K562 (cell line): ENCODE measurements around the gene FOXM1. TPM values are rescaled to one million over a fixed set of nuclear protein-coding genes. Genes with fewer than 3 reads are reported as not detected.

Experiments
- ATAC-seq: fragments of 200-7000 bp; cut with Tn5 transposase; 3 replicates; pipeline ENCODE4 v1.9.1; 2020; ENCODE audit warnings: moderate library complexity
- BruUV-seq: library from RNA; stranded (reverse); fragments of 400-500 nt; replicated peaks from 2 replicates; lab custom pipeline; 2021; lab: Mats Ljungman, UMichigan
- CTCF ChIA-PET: fragments of 300-600 bp; formaldehyde crosslinking; extraction: SDS; loops from one replicate; lab custom pipeline; 2021; ENCODE audit warnings: low intra/inter-chr PET ratio; lab: Yijun Ruan, JAX
- POLR2A ChIA-PET: fragments of 300-600, 350-650 bp; sonication (Branson Sonifier 250); formaldehyde crosslinking; extraction: SDS; loops from one replicate; lab custom pipeline; 2021; ENCODE audit warnings: antibody characterized with exemption, inconsistent platforms; lab: Yijun Ruan, JAX
- DNase-seq, 4 experiments: peaks; one replicate each; pipeline versions ENCODE4 v3.0.0 to v3.0.0-alpha.2; 2011 to 2018; ENCODE audit warnings: low spot score in 3 of 4, mixed read lengths in 3 of 4; ENCODE audit errors: extremely low read depth in 1 of 4
- FAIRE-seq: peaks from 2 replicates; lab custom pipeline; 2011; peaks lifted over from hg19 to GRCh38; lab: Jason Lieb, UNC
- H2AFZ ChIP-seq: 2 replicates; pipeline ENCODE4 v1.6.0; 2011; ENCODE audit warnings: low read depth, low read length, control low read depth, inconsistent platforms
- H3K27ac ChIP-seq: fragments of 200-600 bp; 3 replicates; pipeline ENCODE4 v1.8.0; 2011; ENCODE audit warnings: low read depth, mild to moderate bottlenecking, control low read depth, inconsistent platforms, low read length, moderate library complexity, mixed read lengths; ENCODE audit errors: extremely low read depth
- H3K27me3 ChIP-seq, 2 experiments: fragments of 300-600 bp in 1 of 2; 2 replicates in 1 of 2; 3 replicates in 1 of 2; pipeline versions ENCODE4 v1.6.0 to v1.8.0; 2011; ENCODE audit warnings: inconsistent platforms in 2 of 2, low read length in 2 of 2, mild to moderate bottlenecking in 1 of 2, mixed read lengths in 1 of 2, moderate library complexity in 1 of 2; ENCODE audit not compliant: control insufficient read depth in 2 of 2, insufficient read depth in 2 of 2
- H3K36me3 ChIP-seq: fragments of 300-600 bp; 3 replicates; pipeline ENCODE4 v1.8.0; 2011; ENCODE audit warnings: mild to moderate bottlenecking, low read length, inconsistent platforms; ENCODE audit not compliant: control insufficient read depth, insufficient read depth
- H3K4me1 ChIP-seq, 2 experiments: fragments of 200-600 bp in 1 of 2; replicated peaks in 1 of 2; 2 replicates in 1 of 2; 3 replicates in 1 of 2; pipeline versions ENCODE4 v1.5.1 to v1.8.0; 2011; ENCODE audit warnings: inconsistent platforms in 2 of 2, low read length in 2 of 2, mild to moderate bottlenecking in 1 of 2, mixed read lengths in 1 of 2, moderate library complexity in 1 of 2; ENCODE audit not compliant: control insufficient read depth in 2 of 2, insufficient read depth in 2 of 2
- H3K4me2 ChIP-seq: 2 replicates; pipeline ENCODE4 v1.6.1; 2011; ENCODE audit warnings: low read length, control low read depth, inconsistent platforms, mixed read lengths; ENCODE audit not compliant: insufficient read depth
- H3K4me3 ChIP-seq: fragments of 200-600 bp; sonication (generic), shearing (Covaris generic); 2 replicates; pipeline ENCODE4 v1.5.1; 2016; ENCODE audit warnings: control low read depth, inconsistent platforms
- H3K79me2 ChIP-seq: fragments of 200-600 bp; 3 replicates; pipeline ENCODE4 v1.8.0; 2011; ENCODE audit warnings: low read length, inconsistent platforms; ENCODE audit not compliant: control insufficient read depth, insufficient read depth
- H3K9ac ChIP-seq, 2 experiments: 2 replicates each; pipeline versions ENCODE4 v1.6.0 to v1.6.1; 2011; ENCODE audit warnings: low read depth in 2 of 2, low read length in 2 of 2, control low read depth in 1 of 2, inconsistent platforms in 1 of 2, mild to moderate bottlenecking in 1 of 2, mixed read lengths in 1 of 2; ENCODE audit not compliant: insufficient read depth in 1 of 2
- H3K9me1 ChIP-seq: one replicate; pipeline ENCODE4 v1.6.0; 2011; ENCODE audit warnings: inconsistent platforms, mild to moderate bottlenecking, low read length, moderate library complexity; ENCODE audit not compliant: control insufficient read depth, insufficient read depth
- H3K9me3 ChIP-seq: replicated peaks from 2 replicates; pipeline ENCODE4 v1.5.1; 2011; ENCODE audit warnings: low read depth, low read length, inconsistent platforms; ENCODE audit not compliant: control insufficient read depth, insufficient read depth
- H4K20me1 ChIP-seq: replicated peaks from 2 replicates; pipeline ENCODE4 v1.6.1; 2011; ENCODE audit warnings: low read length, inconsistent platforms, mixed read lengths; ENCODE audit not compliant: control insufficient read depth, insufficient read depth
- EWSR1 ChIP-seq: fragments of 450-650 bp; IDR thresholded peaks from 2 replicates; pipeline ENCODE4 v1.6.1; 2018; ENCODE audit warnings: borderline replicate concordance, mild to moderate bottlenecking, low read depth, moderate library complexity; ENCODE audit not compliant: partially characterized antibody
- TCFL5 ChIP-seq: fragments of 250-450 bp; sonication (Bioruptor Pico); conservative IDR thresholded peaks from 2 replicates; pipeline ENCODE4 v1.6.1; 2021; ENCODE audit warnings: mild to moderate bottlenecking, moderate library complexity, matching md5 sums
- ZNF75A ChIP-seq: fragments of 450-650 bp; formaldehyde crosslinking; IDR thresholded peaks from 2 replicates; pipeline ENCODE4 v1.4.0; 2020; ENCODE audit warnings: mild to moderate bottlenecking
- WGBS: fragments of 100-300 bp; shearing (Covaris generic); methylation state at CpG from one replicate; pipeline ENCODE4 v1.1.6; 2016; ENCODE audit warnings: low coverage, mixed read lengths; ENCODE audit not compliant: insufficient coverage; ENCODE audit errors: missing lambda C conversion rate; 5-methylcytosine and 5-hydroxymethylcytosine counted together
- in situ Hi-C: fragments of 300-500 bp; cut with MboI; formaldehyde crosslinking; loops from 4 replicates; pipeline ENCODE4 v1.15.0; 2018; ENCODE audit warnings: inconsistent platforms, mixed read lengths
- intact Hi-C: fragments of 100-400 bp; cut with micrococcal nuclease; formaldehyde crosslinking; loops from 2 replicates; pipeline ENCODE4 v1.14.2; 2022
- polyA plus RNA-seq, 8 experiments: library from polyadenylated mRNA; depleted of rRNA in 4 of 8; stranded (reverse) in 5 of 8; unstranded in 3 of 8; fragments of >200 nt; fragmentation: Nextera tagmentation in 2 of 8; fragmentation: Illumina TruSeq in 1 of 8; extraction: Ambion mirVana in 2 of 8; extraction: Trizol in 1 of 8; gene quantifications; 2 replicates each; pipeline versions ENCODE4 v1.2.1 to v1.2.3, GENCODE V29; 2011 to 2014; ENCODE audit warnings: inconsistent platforms in 1 of 8, missing spikeins in 1 of 8
- total RNA-seq, 7 experiments: library from RNA; depleted of rRNA in 6 of 7; stranded (reverse); fragments of >200 nt in 6 of 7; fragmentation: Illumina TruSeq in 2 of 7; extraction: Trizol in 2 of 7; gene quantifications; 2 replicates each; pipeline versions ENCODE4 v1.2.1 to v1.2.3, GENCODE V29; 2011 to 2021; ENCODE audit warnings: low replicate concordance in 1 of 7
- TF ChIP-seq, protein P1 (sequence below): fragments of 450-650 bp; IDR thresholded peaks from 2 replicates; pipeline ENCODE4 v1.6.1; 2016; ENCODE audit warnings: mild to moderate bottlenecking
- TF ChIP-seq, protein P2 (sequence below): sonication (generic); formaldehyde crosslinking; IDR thresholded peaks from 2 replicates; pipeline ENCODE4 v1.8.1; 2023; ENCODE audit warnings: mild to moderate bottlenecking, missing genetic modification reagents

Gene FOXM1
- total and polyA plus RNA-seq, 9 of the 15 experiments (the other 6 are each of a cell fraction or from before 2014, with no cell fraction given) = 8.9 to 46.9 (median 17.2) TPM

DNA sequence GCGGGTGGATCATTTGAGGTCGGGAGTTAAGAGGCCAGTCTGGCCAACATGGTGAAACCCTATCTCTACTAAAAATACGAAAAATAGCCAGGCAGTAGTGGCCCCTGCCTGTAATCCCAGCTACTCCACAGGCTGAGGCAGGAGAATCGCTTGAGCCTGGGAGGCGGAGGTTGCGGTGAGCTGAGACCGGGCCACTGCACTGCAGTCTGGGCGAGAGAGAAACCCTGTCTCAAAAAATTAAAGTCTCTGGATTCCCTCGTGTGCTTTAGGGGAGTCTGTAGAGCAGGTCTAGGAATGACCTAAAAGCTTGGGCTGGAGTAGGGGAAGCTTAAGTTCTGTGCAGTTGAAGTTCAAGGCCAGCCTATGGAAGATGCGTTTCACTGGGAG, 13.0 kb upstream of the FOXM1 start (continued):
- TF ChIP-seq, protein P1, sequence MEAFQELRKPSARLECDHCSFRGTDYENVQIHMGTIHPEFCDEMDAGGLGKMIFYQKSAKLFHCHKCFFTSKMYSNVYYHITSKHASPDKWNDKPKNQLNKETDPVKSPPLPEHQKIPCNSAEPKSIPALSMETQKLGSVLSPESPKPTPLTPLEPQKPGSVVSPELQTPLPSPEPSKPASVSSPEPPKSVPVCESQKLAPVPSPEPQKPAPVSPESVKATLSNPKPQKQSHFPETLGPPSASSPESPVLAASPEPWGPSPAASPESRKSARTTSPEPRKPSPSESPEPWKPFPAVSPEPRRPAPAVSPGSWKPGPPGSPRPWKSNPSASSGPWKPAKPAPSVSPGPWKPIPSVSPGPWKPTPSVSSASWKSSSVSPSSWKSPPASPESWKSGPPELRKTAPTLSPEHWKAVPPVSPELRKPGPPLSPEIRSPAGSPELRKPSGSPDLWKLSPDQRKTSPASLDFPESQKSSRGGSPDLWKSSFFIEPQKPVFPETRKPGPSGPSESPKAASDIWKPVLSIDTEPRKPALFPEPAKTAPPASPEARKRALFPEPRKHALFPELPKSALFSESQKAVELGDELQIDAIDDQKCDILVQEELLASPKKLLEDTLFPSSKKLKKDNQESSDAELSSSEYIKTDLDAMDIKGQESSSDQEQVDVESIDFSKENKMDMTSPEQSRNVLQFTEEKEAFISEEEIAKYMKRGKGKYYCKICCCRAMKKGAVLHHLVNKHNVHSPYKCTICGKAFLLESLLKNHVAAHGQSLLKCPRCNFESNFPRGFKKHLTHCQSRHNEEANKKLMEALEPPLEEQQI = no peak

DNA sequence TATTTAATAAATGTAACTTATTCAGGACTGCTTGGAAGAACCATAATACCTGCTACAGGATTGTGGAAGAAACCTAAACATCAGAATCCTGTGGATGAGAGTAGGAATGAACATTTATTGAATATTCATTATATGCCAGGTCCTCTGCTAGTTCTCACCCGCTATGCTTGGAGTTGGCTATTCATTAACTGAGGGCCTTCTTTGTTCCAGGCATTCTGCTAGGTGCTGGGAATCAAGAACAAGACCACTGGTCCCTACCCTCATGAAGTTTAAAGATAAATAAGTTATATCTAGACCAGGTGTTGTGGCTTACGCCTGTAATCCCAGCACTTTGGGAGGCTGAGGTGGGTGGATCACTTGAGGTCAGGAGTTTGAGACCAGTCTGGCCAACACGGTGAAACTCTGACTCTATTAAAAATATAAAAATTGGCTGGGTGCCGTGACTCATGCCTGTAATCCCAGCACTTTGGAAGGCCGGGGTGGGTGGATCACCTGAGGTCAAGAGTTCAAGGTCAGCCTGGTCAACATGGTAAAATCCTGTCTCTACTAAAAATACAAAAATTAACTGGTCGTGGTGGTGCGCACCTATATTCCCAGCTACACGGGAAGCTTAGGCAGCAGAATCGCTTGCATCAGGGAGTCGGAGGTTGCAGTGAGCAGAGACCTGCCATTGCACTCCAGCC, 9.9 kb upstream of the FOXM1 start:
- no peak for TF ChIP-seq EWSR1
- no peak for TF ChIP-seq TCFL5
- TF ChIP-seq, protein P2, sequence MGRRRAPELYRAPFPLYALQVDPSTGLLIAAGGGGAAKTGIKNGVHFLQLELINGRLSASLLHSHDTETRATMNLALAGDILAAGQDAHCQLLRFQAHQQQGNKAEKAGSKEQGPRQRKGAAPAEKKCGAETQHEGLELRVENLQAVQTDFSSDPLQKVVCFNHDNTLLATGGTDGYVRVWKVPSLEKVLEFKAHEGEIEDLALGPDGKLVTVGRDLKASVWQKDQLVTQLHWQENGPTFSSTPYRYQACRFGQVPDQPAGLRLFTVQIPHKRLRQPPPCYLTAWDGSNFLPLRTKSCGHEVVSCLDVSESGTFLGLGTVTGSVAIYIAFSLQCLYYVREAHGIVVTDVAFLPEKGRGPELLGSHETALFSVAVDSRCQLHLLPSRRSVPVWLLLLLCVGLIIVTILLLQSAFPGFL (CRISPR knock-in tag) = no peak
- TF ChIP-seq ZNF75A (CRISPR knock-in tag) = no peak
- FAIRE-seq (no peak), DNase-seq (no peak), ATAC-seq (no peak)
- H3K27me3 ChIP-seq = no peaks in the 10 kb centered on the region
- ChIA-PET CTCF (no interaction called here), POLR2A (interaction anchor here (0.6 to 1.2 kb wide), 4 partner anchors 89 to 1978 kb away, joined by 3 to 4 read pairs (median 4); no protein-coding TSS in a partner anchor)
- H3K79me2 ChIP-seq = peaks cover 6% of the 10 kb centered on the region
- H3K4me1 ChIP-seq = peaks cover 5 to 15% of the 10 kb centered on the region in 2 experiments; a peak in 4 of 5 replicates
- no peaks in the 10 kb centered on the region for H3K9me3 ChIP-seq
- no peak overlapping the region for H3K9ac ChIP-seq
- H2AFZ ChIP-seq = no peak overlapping the region
- no peaks in the 10 kb centered on the region for H3K9me1 ChIP-seq
- peaks cover 28% of the 10 kb centered on the region; the same call in 2 of the 3 replicates for H3K36me3 ChIP-seq
- in situ Hi-C loops = no loop called here
- no peak overlapping the region for H3K27ac ChIP-seq
- no peak overlapping the region for H3K4me2 ChIP-seq
- no peaks in the 10 kb centered on the region for H4K20me1 ChIP-seq
- intact Hi-C loops = no loop called here
- BruUV-seq = no TSS peak
- H3K4me3 ChIP-seq = no peak overlapping the region
- WGBS = 87% methylated on average over 7 of the region's 10 CpGs
